ENCODE measurements around the gene CCDC170. TPM values are rescaled to one million over a fixed set of nuclear protein-coding genes. Genes with fewer than 3 reads are reported as not detected.

The CCDC170 gene
- total and polyA plus RNA-seq, 2 of the 8 experiments (the other 6 are each of a cell fraction or from before 2014, with no cell fraction given), result 0.06 to 0.09 TPM

DNA sequence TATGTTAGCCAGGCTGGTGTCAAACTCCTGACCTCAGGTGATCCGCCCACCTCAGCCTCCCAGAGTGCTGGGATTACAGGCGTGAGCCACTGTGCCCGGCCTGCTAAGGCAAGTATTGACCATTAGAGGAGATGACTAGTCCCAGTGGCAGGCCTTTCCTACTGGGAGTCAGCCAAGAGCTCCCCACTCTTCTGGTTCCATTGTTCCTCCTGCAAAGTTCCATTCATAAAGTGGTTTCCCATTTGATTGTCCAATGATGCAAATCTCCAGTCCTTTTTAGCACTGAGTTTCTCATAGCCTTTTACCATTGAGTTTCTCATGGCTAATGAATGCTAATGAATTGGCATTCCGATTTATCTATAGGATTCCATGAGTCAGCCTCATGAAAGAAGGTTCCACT, 165.4 kb downstream of the CCDC170 start (continued):
- TF ChIP-seq SIN3A (conservative IDR thresholded peaks at IDR 0.05 in 1 of 2, IDR thresholded peaks at IDR 0.05 in 1 of 2; ENCODE audit: low read depth in 1 of 2, low read length in 2 of 2), result no peak
- TF ChIP-seq CTCF (IDR thresholded peaks at IDR 0.05; ENCODE audit: control extremely low read depth in 1 of 3, insufficient read depth in 1 of 3, low read depth in 1 of 3, low read length in 3 of 3), result no peak
- no peak for TF ChIP-seq RNF2 (IDR thresholded peaks at IDR 0.05; ENCODE audit: borderline replicate concordance, low read depth, low read length, missing control alignments, poor library complexity, severe bottlenecking)
- TF ChIP-seq KDM1A (IDR thresholded peaks at IDR 0.05; ENCODE audit: borderline replicate concordance, low read length), result no peak
- no peak for TF ChIP-seq TAF7 (optimal IDR thresholded peaks at IDR 0.05; ENCODE audit: borderline replicate concordance, low read depth, low read length)
- no peak for TF ChIP-seq CHD1 (IDR thresholded peaks at IDR 0.05; ENCODE audit: low read depth, low read length)
